Measurements from ENCODE around the gene SIX3. TPM values are rescaled to one million over a fixed set of nuclear protein-coding genes. Genes with fewer than 3 reads are reported as not detected.

The SIX3 gene
- total and polyA plus RNA-seq, 2 donors (not counting 1 experiment from before 2014, with no cell fraction given), result not detected

DNA sequence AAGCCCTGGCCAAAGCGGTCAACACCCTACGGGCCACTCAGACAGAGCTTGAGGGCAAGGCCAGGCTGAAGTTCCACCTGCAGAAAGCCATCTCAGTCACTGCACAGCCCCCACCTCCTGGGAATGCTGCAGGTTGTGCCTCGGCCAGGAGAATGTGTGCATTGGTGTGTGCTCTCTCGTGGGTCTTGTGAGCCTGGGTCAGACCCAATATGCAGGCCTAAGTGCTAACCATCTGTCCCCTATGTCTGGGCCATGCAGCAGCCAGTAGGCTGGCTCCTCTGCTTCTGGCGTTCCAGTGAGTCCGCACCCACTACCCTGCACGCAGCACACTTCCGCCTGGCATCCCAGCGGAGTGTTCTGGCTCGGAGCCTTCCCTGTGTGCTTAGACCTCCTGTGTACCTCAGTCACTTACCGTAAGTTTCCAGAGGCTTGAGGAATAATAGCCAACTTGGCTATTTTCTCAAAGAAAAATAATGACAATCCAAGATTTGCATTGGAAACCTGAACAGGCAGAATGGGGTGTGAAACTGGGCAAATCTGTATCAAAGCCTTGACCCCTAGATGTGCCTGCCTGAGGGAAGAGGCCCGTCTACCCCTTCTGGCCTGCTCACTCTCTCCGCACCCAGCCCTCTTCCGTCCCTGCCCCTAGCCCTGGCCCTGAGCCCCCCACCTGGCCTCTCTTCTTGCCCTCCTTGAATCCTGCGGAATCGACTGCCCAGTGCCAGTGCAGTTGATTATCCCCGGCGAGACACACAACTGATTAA lies 7.2 kb downstream of the SIX3 start:
- Mint-ChIP-seq H3K27me3 (peaks cover 74% of the 10 kb centered on the region), H3K4me3 (no peak overlapping the region), H3K27ac (no peak overlapping the region), H3K4me1 (peaks cover 41% of the 10 kb centered on the region), H3K9me3 (ENCODE audit: insufficient read depth) (no peaks in the 10 kb centered on the region)
- intact Hi-C loops (cut with micrococcal nuclease), result no loop called here
- no peak overlapping the region for H3K27ac ChIP-seq (ENCODE audit: low read length in 2 of 2)
- H3K4me1 ChIP-seq (ENCODE audit: control insufficient read depth in 2 of 2, insufficient read depth in 2 of 2, low read length in 2 of 2), result peaks cover 42 to 58% of the 10 kb centered on the region in 2 donors
- no peak overlapping the region for H3K9ac ChIP-seq (ENCODE audit: low read length)
- peak overlapping the region; percentile 56 for H3K4me2 ChIP-seq (replicated peaks; ENCODE audit: low read depth, low read length, poor library complexity, severe bottlenecking)
- ChIA-PET POLR2A (no interaction called here), CTCF (interaction anchor here (0.6 to 1.2 kb wide), 2 partner anchors 38 to 469 kb away, joined by 3 read pairs; no protein-coding TSS in a partner anchor)
- 82% methylated on average over 18 of the region's 18 CpGs for WGBS (ENCODE audit: insufficient coverage)
- H4K20me1 ChIP-seq (ENCODE audit: control insufficient read depth, insufficient read depth, low read length, poor library complexity, severe bottlenecking), result no peaks in the 10 kb centered on the region
- ATAC-seq (ENCODE audit: low read depth) (no peak), DNase-seq (no peak)
- no peaks in the 10 kb centered on the region for H3K79me2 ChIP-seq (ENCODE audit: control insufficient read depth, insufficient read depth, low read length)
- H2AFZ ChIP-seq (ENCODE audit: insufficient read depth, low read depth, low read length, poor library complexity, severe bottlenecking), result no peak overlapping the region
- no peaks in the 10 kb centered on the region for H3K36me3 ChIP-seq (replicated peaks in 1 of 2; ENCODE audit: control extremely low read depth in 1 of 2, control insufficient read depth in 1 of 2, extremely low read depth in 1 of 2, insufficient read depth in 2 of 2, low read length in 1 of 2)
- H3K4me3 ChIP-seq (ENCODE audit: control extremely low read depth in 1 of 5, extremely low read depth in 1 of 5, insufficient read depth in 1 of 5, low read depth in 2 of 5, low read length in 4 of 5), result no peak overlapping the region
- H3K27me3 ChIP-seq (replicated peaks in 1 of 4; ENCODE audit: control extremely low read depth in 1 of 4, control insufficient read depth in 3 of 4, insufficient read depth in 4 of 4, low read length in 3 of 4), result peaks cover 0 to 93% (median 64%) of the 10 kb centered on the region in 4 experiments
- no peak for TF ChIP-seq EZH2 (IDR thresholded peaks at IDR 0.05; ENCODE audit: borderline replicate concordance, insufficient read depth, low read depth, low read length, poor library complexity, severe bottlenecking)
- TF ChIP-seq, protein P1, sequence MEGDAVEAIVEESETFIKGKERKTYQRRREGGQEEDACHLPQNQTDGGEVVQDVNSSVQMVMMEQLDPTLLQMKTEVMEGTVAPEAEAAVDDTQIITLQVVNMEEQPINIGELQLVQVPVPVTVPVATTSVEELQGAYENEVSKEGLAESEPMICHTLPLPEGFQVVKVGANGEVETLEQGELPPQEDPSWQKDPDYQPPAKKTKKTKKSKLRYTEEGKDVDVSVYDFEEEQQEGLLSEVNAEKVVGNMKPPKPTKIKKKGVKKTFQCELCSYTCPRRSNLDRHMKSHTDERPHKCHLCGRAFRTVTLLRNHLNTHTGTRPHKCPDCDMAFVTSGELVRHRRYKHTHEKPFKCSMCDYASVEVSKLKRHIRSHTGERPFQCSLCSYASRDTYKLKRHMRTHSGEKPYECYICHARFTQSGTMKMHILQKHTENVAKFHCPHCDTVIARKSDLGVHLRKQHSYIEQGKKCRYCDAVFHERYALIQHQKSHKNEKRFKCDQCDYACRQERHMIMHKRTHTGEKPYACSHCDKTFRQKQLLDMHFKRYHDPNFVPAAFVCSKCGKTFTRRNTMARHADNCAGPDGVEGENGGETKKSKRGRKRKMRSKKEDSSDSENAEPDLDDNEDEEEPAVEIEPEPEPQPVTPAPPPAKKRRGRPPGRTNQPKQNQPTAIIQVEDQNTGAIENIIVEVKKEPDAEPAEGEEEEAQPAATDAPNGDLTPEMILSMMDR (IDR thresholded peaks at IDR 0.05), result no peak
- H3K9me3 ChIP-seq (ENCODE audit: control extremely low read depth in 1 of 3, control insufficient read depth in 2 of 3, insufficient read depth in 1 of 3, low read length in 2 of 3), result peaks cover 0 to 22% (median 0%) of the 10 kb centered on the region in 3 donors

Data from B cell (primary cell).